Endothelial cell of umbilical vein (primary cell): ENCODE results near the gene MCCD1. TPM values are rescaled to one million over a fixed set of nuclear protein-coding genes. Genes with fewer than 3 reads are reported as not detected.

Source experiments
- BruUV-seq: library from RNA; stranded (reverse); fragments of 400-500 nt; replicated peaks from 2 replicates; lab custom pipeline; 2021; lab: Mats Ljungman, UMichigan
- CTCF ChIA-PET: fragments of 300-600, 350-600 bp; sonication (Branson Sonifier 250); formaldehyde crosslinking; loops from one replicate; lab custom pipeline; 2021; ENCODE audit warnings: antibody characterized with exemption, inconsistent platforms; lab: Charles Lee
- POLR2A ChIA-PET: fragments of 300-600, 350-600 bp; sonication (Branson Sonifier 250); formaldehyde crosslinking; loops from one replicate; lab custom pipeline; 2021; ENCODE audit warnings: antibody characterized with exemption, inconsistent platforms; lab: Charles Lee
- DNase-seq: peaks from one replicate; pipeline ENCODE4 v3.0.0-alpha.2; 2011; ENCODE audit warnings: low read depth, low spot score
- FAIRE-seq: peaks from 2 replicates; lab custom pipeline; 2011; peaks lifted over from hg19 to GRCh38; lab: Jason Lieb, UNC
- H2AFZ ChIP-seq: 2 replicates; pipeline ENCODE4 v1.6.0; 2012; ENCODE audit warnings: low read depth, low read length, control low read depth, inconsistent platforms
- H3K27ac ChIP-seq: 2 replicates; pipeline ENCODE4 v1.5.1; 2011; ENCODE audit warnings: low read depth, mild to moderate bottlenecking, control low read depth, low read length, moderate library complexity; ENCODE audit not compliant: insufficient read depth
- H3K27me3 ChIP-seq, 2 experiments: 2 replicates each; pipeline versions ENCODE4 v1.6.0 to v1.6.1; 2011; ENCODE audit warnings: low read length in 2 of 2, mixed read lengths in 1 of 2; ENCODE audit not compliant: control insufficient read depth in 2 of 2, insufficient read depth in 2 of 2
- H3K36me3 ChIP-seq, 2 experiments: 2 replicates in 1 of 2; 3 replicates in 1 of 2; pipeline ENCODE4 v1.5.1; 2011; ENCODE audit warnings: low read length in 2 of 2, mild to moderate bottlenecking in 1 of 2, moderate library complexity in 1 of 2; ENCODE audit not compliant: control insufficient read depth in 2 of 2, insufficient read depth in 2 of 2; ENCODE audit errors: extremely low read depth in 1 of 2
- H3K4me1 ChIP-seq: 3 replicates; pipeline ENCODE4 v1.5.1; 2011; ENCODE audit warnings: mild to moderate bottlenecking, low read length; ENCODE audit not compliant: control insufficient read depth, insufficient read depth; ENCODE audit errors: extremely low read depth
- H3K4me2 ChIP-seq: 2 replicates; pipeline ENCODE4 v1.6.1; 2011; ENCODE audit warnings: low read length, control low read depth, mixed read lengths; ENCODE audit not compliant: insufficient read depth
- H3K4me3 ChIP-seq, 3 experiments: fragments of 200-600 bp in 1 of 3; sonication (generic), shearing (Covaris generic) in 1 of 3; replicated peaks in 1 of 3; 2 replicates each; pipeline ENCODE4 v1.5.1; 2011 to 2016; ENCODE audit warnings: control low read depth in 3 of 3, low read length in 3 of 3, mild to moderate bottlenecking in 2 of 3, inconsistent platforms in 1 of 3, low read depth in 1 of 3, moderate library complexity in 1 of 3; ENCODE audit not compliant: insufficient read depth in 1 of 3
- H3K79me2 ChIP-seq: 2 replicates; pipeline ENCODE4 v1.6.0; 2012; ENCODE audit warnings: low read length, inconsistent platforms; ENCODE audit not compliant: control insufficient read depth, insufficient read depth
- H3K9ac ChIP-seq: replicated peaks from 2 replicates; pipeline ENCODE3; 2011; ENCODE audit warnings: low read length, control low read depth; ENCODE audit not compliant: insufficient read depth; ENCODE audit errors: extremely low read depth
- H3K9me1 ChIP-seq: replicated peaks from 3 replicates; pipeline ENCODE4 v1.6.0; 2011; ENCODE audit warnings: mild to moderate bottlenecking, low read length; ENCODE audit not compliant: control insufficient read depth, insufficient read depth; ENCODE audit errors: extremely low read depth
- H3K9me3 ChIP-seq: replicated peaks from 2 replicates; pipeline ENCODE4 v1.5.1; 2012; ENCODE audit warnings: low read length, inconsistent platforms; ENCODE audit not compliant: control insufficient read depth, insufficient read depth
- H4K20me1 ChIP-seq: replicated peaks from 2 replicates; pipeline ENCODE3; 2011; ENCODE audit warnings: mild to moderate bottlenecking, low read length; ENCODE audit not compliant: control insufficient read depth, insufficient read depth; ENCODE audit errors: extremely low read depth
- CTCF ChIP-seq, 2 donors: IDR thresholded peaks; 1 replicate in 1 of 2; 2 replicates in 1 of 2; pipeline ENCODE4 v1.5.1; 2011; ENCODE audit warnings: low read length in 2 of 2, mild to moderate bottlenecking in 2 of 2, moderate library complexity in 2 of 2, control low read depth in 1 of 2, inconsistent platforms in 1 of 2, low read depth in 1 of 2; ENCODE audit not compliant: insufficient read depth in 1 of 2; ENCODE audit errors: extremely low read depth in 1 of 2
- EZH2 ChIP-seq: IDR thresholded peaks from 2 replicates; pipeline ENCODE4 v1.6.1; 2012; ENCODE audit warnings: borderline replicate concordance, low read depth, mild to moderate bottlenecking, moderate library complexity, low read length, inconsistent platforms; ENCODE audit not compliant: severe bottlenecking
- FOS ChIP-seq: IDR thresholded peaks from 2 replicates; pipeline ENCODE4 v1.6.1; 2011; ENCODE audit warnings: mild to moderate bottlenecking, low read length, moderate library complexity, borderline replicate concordance; ENCODE audit not compliant: insufficient read depth
- GATA2 ChIP-seq: IDR thresholded peaks from 2 replicates; pipeline ENCODE4 v1.7.0; 2011; ENCODE audit warnings: low read depth, mild to moderate bottlenecking, moderate library complexity, mixed read lengths, low read length; ENCODE audit not compliant: insufficient read length, insufficient read depth
- JUN ChIP-seq: IDR thresholded peaks from 2 replicates; pipeline ENCODE4 v1.6.1; 2011; ENCODE audit warnings: borderline replicate concordance, low read depth; ENCODE audit not compliant: insufficient read length, insufficient read depth
- MAX ChIP-seq: IDR thresholded peaks from 2 replicates; pipeline ENCODE4 v1.6.1; 2011; ENCODE audit not compliant: insufficient read depth, insufficient read length
- MYC ChIP-seq: IDR thresholded peaks from one replicate; pipeline ENCODE4 v1.6.1; 2011; ENCODE audit warnings: mild to moderate bottlenecking, low read depth, low read length
- POLR2A ChIP-seq: IDR thresholded peaks from 2 replicates; pipeline ENCODE4 v1.6.1; 2012; ENCODE audit warnings: low read depth, mild to moderate bottlenecking, control low read depth, low read length
- POLR2AphosphoS5 ChIP-seq: IDR thresholded peaks from 2 replicates; pipeline ENCODE4 v1.6.1; 2012; ENCODE audit warnings: low read depth, mild to moderate bottlenecking, control low read depth, low read length, moderate library complexity; ENCODE audit not compliant: insufficient read depth
- dilution Hi-C: fragments of 300-500 bp; cut with MboI; formaldehyde crosslinking; loops from one replicate; pipeline ENCODE4 v1.15.0; 2019; ENCODE audit warnings: low sequenced_read_pairs; ENCODE audit not compliant: extremely low pct_ligation_motif_present
- intact Hi-C: fragments of 100-400 bp; cut with micrococcal nuclease; formaldehyde crosslinking; loops from one replicate; pipeline ENCODE4 v1.10.0; 2022
- polyA plus RNA-seq, 4 experiments: library from polyadenylated mRNA; depleted of rRNA in 3 of 4; stranded (reverse) in 3 of 4; unstranded in 1 of 4; fragments of >200 nt; gene quantifications; 2 replicates each; pipeline versions ENCODE4 v1.2.1 to v1.2.3, GENCODE V29; 2011 to 2012; ENCODE audit warnings: missing spikeins in 1 of 4
- total RNA-seq: library from RNA; stranded (reverse); gene quantifications from 2 replicates; pipeline ENCODE4 v1.2.3, GENCODE V29; 2021

Gene MCCD1
- total and polyA plus RNA-seq, 2 donors (not counting 3 experiments of a cell fraction or from before 2014, with no cell fraction given): not detected

DNA sequence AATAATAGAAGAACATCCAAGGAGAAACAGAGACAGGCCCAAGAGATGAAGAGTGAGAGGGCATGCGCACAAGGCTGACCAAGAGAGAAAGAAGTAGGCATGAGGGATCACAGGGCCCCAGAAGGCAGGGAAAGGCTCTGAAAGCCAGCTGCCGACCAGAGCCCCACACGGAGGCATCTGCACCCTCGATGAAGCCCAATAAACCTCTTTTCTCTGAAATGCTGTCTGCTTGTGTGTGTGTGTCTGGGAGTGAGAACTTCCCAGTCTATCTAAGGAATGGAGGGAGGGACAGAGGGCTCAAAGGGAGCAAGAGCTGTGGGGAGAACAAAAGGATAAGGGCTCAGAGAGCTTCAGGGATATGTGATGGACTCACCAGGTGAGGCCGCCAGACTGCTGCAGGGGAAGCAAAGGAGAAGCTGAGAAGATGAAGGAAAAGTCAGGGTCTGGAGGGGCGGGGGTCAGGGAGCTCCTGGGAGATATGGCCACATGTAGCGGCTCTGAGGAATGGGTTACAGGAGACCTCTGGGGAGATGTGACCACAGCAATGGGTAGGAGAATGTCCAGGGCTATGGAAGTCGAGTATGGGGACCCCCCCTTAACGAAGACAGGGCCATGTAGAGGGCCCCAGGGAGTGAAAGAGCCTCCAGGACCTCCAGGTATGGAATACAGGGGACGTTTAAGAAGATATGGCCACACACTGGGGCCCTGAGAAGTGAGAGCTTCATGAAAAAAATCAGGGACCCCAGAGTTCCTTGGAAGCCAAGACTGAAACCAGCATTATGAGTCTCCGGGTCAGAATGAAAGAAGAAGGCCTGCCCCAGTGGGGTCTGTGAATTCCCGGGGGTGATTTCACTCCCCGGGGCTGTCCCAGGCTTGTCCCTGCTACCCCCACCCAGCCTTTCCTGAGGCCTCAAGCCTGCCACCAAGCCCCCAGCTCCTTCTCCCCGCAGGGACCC, 45.6 kb downstream of the MCCD1 start:
- Histone ChIP-seq H3K4me1 (no peaks in the 10 kb centered on the region), H3K4me2 (no peak overlapping the region), H3K9me1 (no peaks in the 10 kb centered on the region), H3K9ac (no peak overlapping the region), H3K36me3 (no peaks in the 10 kb centered on the region), H4K20me1 (no peaks in the 10 kb centered on the region), H3K4me3 (no peak overlapping the region), H2AFZ (no peak overlapping the region), H3K27ac (no peak overlapping the region), H3K9me3 (no peaks in the 10 kb centered on the region), H3K79me2 (no peaks in the 10 kb centered on the region), H3K27me3 (no peaks in the 10 kb centered on the region)
- no peak for DNase-seq
- intact Hi-C loops (no loop called here), dilution Hi-C loops (no loop called here)
- POLR2A ChIA-PET: no interaction called here
- FAIRE-seq: no peak
- no TSS peak for BruUV-seq
- CTCF ChIA-PET: interaction anchor here (4.2 to 32.6 kb wide), 3 partner anchors 11 to 21 kb away, joined by 16 to 1517 read pairs (median 286); partner anchors contain the start of genes ATP6V1G2, DDX39B, LST1 and NCR3
- TF ChIP-seq MAX (no peak), MYC (no peak)

- H3K4me1 ChIP-seq: peaks cover 3% of the 10 kb centered on the region
- no peak within 1 kb of the TSS for H3K4me2 ChIP-seq
- H3K4me3 ChIP-seq: no peak within 1 kb of the TSS
- H2AFZ ChIP-seq: no peak within 1 kb of the TSS
- no peaks in the 10 kb centered on the region for H3K36me3 ChIP-seq
- ChIA-PET CTCF (interaction anchor here (4.2 to 32.6 kb wide), 3 partner anchors 10 to 20 kb away, joined by 16 to 1517 read pairs (median 286); partner anchors contain the start of genes ATP6V1G2, DDX39B, LST1 and NCR3), POLR2A (no interaction called here)
- BruUV-seq: no TSS peak
- H3K9me1 ChIP-seq: no peaks in the 10 kb centered on the region
- no peak within 1 kb of the TSS for H3K27ac ChIP-seq
- H3K9me3 ChIP-seq: no peaks in the 10 kb centered on the region
- no peaks in the 10 kb centered on the region for H4K20me1 ChIP-seq
- dilution Hi-C loops: no loop called here
- intact Hi-C loops: no loop called here
- TF ChIP-seq JUN (no peak), EZH2 (no peak), POLR2A (no peak), MYC (no peak), CTCF (IDR thresholded peaks at IDR 0.05; ENCODE audit: extremely low read depth in 1 of 2, insufficient read depth in 1 of 2, low read depth in 1 of 2, low read length in 2 of 2) (no peak), FOS (no peak), GATA2 (no peak), POLR2AphosphoS5 (no peak), MAX (no peak)
- no peak within 1 kb of the TSS for H3K9ac ChIP-seq
- DNase-seq (no peak), FAIRE-seq (no peak)
- H3K79me2 ChIP-seq: no peaks in the 10 kb centered on the region
- no peaks in the 10 kb centered on the region for H3K27me3 ChIP-seq
Measured at GRCh38 chr6:31575335-31575901, 46.7 kb downstream of the MCCD1 start, which contains the start of gene TNF. TSS of gene TNF (plus strand) at chr6:31575565. CDS start at chr6:31575742, 177 bp downstream.
